ENCODE data around the gene SFXN4.

DNA sequence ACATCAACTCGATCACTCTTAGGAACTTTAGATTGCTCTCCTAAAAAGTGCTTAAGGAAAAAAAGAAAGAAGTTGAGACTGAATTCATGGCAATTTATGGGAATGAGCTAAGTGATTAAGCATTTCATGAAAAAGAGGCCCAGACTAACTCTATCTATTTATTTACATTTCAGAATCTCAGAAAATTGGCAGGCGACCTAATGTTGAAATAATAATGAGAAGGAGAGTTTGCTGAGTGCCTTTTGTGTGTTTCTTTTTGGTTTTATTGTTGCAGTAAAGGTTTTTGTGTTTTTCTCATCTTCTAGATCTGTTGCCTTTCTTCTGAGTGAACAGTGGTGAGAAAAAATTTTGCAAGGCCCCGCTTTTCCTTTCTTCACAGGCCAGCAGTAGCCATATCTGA is 45.7 kb upstream of the SFXN4 start:
- TF ChIP-seq RFX5 (IDR thresholded peaks at IDR 0.05; ENCODE audit: low read depth, low read length) (no peak), POLR2A (IDR thresholded peaks at IDR 0.05; ENCODE audit: low read depth, low read length) (no peak), CEBPB (IDR thresholded peaks at IDR 0.05; ENCODE audit: low read depth, low read length) (peak; percentile 53; the same call in 1 of the 2 replicates), RAD21 (IDR thresholded peaks at IDR 0.05; ENCODE audit: low read length) (no peak), RCOR1 (IDR thresholded peaks at IDR 0.05; ENCODE audit: insufficient replicate concordance, low read length) (no peak)
- TF ChIP-seq, protein P1, sequence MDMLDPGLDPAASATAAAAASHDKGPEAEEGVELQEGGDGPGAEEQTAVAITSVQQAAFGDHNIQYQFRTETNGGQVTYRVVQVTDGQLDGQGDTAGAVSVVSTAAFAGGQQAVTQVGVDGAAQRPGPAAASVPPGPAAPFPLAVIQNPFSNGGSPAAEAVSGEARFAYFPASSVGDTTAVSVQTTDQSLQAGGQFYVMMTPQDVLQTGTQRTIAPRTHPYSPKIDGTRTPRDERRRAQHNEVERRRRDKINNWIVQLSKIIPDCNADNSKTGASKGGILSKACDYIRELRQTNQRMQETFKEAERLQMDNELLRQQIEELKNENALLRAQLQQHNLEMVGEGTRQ (IDR thresholded peaks at IDR 0.05; ENCODE audit: low read depth, low read length): no peak
- TF ChIP-seq, protein P2, sequence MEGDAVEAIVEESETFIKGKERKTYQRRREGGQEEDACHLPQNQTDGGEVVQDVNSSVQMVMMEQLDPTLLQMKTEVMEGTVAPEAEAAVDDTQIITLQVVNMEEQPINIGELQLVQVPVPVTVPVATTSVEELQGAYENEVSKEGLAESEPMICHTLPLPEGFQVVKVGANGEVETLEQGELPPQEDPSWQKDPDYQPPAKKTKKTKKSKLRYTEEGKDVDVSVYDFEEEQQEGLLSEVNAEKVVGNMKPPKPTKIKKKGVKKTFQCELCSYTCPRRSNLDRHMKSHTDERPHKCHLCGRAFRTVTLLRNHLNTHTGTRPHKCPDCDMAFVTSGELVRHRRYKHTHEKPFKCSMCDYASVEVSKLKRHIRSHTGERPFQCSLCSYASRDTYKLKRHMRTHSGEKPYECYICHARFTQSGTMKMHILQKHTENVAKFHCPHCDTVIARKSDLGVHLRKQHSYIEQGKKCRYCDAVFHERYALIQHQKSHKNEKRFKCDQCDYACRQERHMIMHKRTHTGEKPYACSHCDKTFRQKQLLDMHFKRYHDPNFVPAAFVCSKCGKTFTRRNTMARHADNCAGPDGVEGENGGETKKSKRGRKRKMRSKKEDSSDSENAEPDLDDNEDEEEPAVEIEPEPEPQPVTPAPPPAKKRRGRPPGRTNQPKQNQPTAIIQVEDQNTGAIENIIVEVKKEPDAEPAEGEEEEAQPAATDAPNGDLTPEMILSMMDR (conservative IDR thresholded peaks at IDR 0.05; ENCODE audit: low read depth, low read length): no peak

Measured in IMR-90 (cell line).